Myocyte (in vitro differentiated cells): ENCODE measurements around the gene FLNC. TPM values are rescaled to one million over a fixed set of nuclear protein-coding genes. Genes with fewer than 3 reads are reported as not detected.

Experiments used
- DNase-seq: peaks from one replicate; pipeline ENCODE4 v3.0.0-alpha.2; 2012; ENCODE audit warnings: low read depth
- total RNA-seq: library from RNA; depleted of rRNA; stranded (reverse); fragments of >200 nt; gene quantifications from 2 replicates; pipeline ENCODE4 v1.2.3, GENCODE V29; 2014

FLNC gene
- total RNA-seq, 1 donor from 2014 or later = 703 TPM

DNA sequence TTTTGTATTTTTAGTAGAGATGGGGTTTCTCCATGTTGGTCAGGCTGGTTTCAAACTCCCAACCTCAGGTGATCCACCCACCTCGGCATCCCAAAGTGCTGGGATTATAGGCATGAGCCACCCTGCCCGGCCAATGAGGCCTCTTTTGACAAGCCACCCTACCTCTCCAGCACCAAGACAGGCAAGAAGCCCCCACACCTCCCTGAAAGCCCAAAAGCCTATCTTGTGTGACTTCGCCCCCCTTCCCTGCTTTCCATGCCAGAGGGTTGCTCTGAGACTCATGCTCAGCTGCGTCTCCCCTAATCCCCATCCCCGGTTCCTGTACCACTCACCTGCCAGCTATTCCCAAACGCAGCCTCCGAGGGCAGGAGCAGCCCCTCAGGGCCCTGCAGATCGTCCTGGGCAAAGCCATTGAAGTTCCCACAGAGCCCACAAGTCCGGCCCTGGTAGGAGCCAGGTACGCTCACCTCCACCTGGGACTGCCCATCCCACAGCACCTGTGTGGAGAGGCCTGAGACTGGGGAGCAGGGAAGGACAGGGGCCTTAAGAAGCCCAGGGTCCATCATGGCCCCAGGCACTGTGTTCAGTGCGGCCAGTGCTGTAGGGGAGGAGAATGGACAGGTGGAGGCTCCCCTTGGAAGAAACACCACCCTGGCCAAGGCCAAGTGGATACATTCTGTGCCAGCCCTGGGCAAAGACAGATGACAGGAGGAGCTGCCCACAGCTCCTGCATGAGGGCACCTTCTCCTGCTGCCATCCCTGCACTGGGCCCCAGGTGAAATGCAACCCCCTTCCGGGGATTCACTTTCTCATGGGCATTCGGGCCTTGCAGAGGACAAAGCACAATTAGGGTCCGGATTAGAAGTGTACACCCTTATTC, 48.3 kb downstream of the FLNC start:
- no peak for DNase-seq

GRCh38 chr7:128879461-128879938, 49.3 kb downstream of the FLNC start:
- DNase-seq = no peak

DNA sequence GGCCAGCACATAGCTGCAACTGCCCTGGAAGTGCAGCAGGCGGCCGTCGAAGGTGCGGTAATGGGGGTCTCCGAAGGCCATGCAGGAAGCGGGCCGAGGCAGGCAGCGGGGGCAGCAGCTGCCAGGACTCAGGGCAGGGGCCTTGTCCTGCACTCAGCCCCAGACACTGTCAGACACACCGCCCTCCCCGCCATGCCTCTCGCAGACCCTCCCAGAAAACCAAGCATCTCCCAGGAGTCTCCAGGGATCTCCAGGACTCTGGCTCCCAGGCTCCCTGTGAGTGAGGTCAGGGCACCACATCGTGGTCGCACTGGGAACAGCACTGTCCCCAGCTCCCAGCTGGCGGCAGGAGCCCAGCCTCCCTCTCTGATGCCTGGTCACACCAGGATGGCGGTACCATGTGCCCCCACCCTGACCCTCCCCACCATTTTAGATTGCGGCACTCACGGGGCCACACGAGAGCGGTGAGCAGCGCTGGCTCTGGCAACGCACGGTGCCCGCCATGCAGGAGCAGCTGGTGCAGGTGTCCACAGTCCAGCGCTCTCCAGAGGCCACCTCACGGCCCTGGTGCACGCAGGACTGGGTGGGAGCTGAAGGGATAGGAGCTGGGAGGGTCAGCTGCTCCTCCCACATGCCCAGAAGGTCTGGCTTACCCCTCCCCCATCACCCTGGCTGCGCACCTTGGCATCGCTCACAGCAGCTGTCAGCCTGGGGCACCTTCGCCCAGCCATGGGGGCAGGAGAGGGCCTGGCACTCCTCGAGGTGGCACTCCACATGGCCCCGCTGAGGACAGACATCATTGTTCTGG, 49.9 kb downstream of the FLNC start:
- DNase-seq = peak; percentile 81

GRCh38 chr7:128880791-128881457, 50.7 kb downstream of the FLNC start:
- DNase-seq = no peak

DNA sequence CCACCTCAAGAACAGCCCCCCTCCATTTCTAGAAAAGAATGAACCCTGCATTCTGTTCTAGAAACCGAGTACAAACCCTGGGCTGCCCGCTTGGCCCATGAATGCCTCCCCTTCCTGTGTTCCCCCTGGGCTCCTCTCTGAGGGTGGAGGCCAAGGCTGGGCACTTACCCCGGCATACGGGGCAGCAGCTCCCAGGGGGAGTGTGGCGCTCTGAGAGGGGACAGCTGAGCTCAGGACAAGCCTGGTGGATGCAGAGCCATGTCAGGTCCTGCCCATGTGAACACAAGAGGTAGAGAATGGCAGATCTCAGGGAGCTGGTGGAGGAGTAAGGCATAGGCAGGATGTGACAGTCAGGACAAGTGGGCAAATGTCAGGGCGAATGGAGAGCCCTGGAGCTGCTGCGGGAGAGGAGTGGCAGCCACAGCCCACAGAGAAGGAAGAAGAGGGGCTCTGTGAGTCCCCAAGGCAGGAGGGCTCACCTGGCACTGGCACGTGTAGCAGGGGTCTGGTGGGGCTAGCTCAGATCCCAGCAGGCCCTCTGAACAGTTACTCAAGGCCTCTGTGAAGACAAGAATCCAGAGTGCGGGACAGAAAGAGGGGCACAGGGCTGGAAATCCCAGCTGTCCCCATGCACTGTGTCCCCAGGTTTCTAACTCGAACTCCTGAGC, 51.4 kb downstream of the FLNC start:
- no peak for DNase-seq

DNA sequence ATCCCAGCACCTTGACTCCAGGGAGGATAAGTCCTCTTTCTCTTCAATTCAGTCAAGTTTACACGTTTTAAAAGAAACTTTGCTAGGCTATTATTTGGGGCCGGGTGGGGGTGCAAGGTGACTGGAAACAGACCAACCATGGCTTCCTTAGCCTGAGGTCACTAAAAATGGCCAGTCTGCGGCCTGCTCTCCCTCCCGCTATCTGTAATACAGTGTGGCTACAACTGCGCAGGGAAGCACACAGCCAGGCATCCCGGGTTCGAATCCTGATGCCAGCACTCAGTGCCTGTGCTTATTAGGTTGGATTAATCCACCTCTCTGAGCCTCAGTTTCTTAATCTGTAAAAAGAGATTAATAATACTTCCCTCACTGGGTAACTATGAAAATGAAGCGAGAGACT, 51.9 kb downstream of the FLNC start:
- DNase-seq = no peak

- peak; percentile 83 for DNase-seq
These were observed 53.6 kb downstream of the FLNC start for GRCh38 chr7:128883622-128884448.

DNA sequence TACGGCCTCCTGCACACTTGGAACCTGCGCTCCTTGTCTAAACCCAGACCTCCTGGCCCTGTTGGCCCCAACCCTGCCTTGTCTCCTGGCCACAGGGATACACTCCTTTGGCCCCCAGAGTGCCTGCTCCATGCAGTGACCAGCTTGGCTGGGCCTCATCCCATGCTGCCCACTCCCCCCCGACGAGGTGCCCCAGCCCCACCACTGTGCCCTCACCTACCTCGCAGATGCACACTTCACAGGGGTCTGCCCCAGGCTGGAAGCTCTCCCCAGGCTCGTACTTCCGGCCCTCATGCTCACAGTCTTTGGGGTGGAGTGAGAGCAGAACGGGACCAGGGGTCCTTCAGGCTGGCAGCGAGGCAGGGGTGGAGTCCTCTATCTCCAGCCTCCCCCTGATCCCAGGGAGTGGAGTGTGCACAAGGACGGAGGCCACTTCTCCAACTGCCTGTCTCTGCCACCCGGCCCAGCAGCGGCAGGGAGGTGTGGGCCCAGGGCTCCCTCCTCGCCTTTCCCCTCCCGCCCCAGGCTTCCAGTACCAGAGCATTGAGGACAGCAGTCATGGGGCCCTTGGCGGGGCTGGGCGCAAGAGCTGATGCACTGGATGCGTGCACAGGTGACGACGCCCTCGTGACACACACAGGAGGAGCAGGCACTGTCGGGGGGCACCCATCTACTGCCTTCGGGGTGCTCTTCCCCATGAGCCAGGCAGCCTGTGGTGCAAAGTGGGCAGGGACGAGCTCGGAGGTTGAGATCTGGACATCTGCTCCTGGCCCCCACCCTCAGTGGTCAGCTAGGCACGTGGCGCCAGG, 54.6 kb downstream of the FLNC start:
- no peak for DNase-seq

DNA sequence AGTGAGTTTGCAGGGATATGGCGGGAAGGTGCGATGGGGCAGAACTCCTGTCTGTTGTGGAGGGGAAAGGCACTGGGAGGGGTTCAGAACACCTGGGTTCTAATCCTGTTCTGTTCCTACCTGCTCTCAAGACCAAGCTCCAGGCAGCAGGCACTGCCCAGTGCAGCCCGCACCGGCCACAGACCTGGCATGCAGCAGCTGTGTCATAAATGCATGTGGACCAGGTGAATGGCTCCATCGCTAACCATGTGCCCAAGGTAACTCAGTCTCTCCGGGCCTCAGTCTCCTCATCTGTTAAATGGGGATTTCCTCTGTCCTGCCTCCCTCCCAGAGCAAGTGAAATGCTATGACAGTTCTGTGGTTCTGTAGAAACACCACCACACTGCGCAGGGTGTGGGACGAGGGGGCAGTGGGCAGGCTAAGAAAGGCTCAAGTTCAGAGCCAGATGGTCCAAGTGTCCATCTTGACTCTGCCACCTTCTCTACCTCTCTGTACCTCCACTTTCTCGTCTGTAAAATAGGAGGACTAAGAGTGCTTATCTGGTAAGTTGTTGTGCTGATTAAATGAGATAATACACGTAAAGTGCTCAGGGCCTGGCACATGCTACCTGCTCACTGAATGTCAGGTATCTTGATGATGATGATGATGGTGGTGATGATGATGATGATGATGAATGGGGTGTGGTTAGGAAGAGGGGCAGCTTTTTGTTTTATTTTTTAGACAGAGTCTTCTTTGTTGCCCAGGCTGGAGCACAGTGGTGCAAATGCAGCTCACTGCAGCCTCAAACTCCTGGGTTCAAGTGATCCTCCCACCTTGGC, 55.4 kb downstream of the FLNC start:
- no peak for DNase-seq

DNA sequence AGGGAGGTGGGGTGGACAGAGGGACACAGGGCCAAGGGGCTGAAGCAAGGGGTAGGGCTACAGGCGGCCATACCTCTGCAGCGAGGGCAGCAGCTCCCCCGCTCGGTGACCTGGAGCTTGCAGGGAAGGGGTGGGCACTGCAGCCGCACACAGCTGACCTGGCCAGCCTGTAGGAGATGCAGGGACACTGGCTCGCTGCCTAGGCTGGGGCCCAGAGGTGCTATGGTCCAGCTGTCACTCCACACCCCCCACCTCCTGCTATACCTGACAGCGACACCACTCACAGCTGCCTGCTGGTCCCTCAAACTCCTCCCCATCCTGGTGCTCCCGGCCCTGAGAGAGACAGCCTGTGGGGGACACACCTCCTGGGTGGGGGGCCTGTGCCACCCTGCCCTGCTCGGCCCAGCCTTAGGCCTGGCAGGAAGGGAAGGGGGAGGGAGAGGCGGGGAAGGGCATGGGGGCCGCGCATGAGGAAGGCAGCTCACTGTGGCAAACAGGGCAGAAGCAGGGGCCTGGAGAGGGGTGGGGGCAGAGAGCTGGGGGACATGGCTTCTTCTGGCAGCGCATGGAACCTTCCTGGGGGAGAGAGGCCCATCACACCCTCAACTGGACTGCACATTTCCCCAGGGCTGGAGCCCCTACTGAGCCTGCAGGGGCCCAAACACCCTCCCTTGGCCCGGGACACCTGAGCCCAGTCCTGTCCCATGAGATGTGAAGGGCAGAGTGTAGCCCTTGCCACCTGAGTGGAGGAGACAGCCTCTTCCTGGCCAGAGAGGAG, 56.4 kb downstream of the FLNC start:
- no peak for DNase-seq

GRCh38 chr7:128887169-128888038, 57.2 kb downstream of the FLNC start:
- DNase-seq = no peak

DNA sequence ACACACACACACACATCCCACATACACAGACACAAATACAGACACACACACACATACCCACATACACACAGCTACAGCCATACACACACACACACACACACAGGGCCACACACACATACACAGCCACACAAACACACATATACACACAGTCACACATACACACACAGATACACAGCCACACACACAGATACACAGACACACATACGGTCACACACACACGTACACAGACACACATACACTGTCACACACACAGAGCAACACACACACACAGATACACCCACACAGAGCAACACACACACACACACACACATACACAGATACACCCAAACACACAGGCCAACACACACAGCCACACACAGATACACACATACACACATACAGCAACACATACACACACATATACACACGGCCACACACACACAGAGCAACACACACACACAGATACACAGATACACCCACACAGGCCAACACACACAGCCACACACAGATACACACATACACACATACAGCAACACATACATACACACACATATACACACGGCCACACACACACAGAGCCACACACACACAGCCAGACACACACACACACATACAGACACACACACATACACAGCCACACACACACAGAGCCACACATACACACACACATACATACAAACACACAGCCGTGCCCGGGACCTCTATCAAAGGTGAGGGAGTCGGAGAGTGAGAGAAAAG, 58.0 kb downstream of the FLNC start:
- no peak for DNase-seq

DNA sequence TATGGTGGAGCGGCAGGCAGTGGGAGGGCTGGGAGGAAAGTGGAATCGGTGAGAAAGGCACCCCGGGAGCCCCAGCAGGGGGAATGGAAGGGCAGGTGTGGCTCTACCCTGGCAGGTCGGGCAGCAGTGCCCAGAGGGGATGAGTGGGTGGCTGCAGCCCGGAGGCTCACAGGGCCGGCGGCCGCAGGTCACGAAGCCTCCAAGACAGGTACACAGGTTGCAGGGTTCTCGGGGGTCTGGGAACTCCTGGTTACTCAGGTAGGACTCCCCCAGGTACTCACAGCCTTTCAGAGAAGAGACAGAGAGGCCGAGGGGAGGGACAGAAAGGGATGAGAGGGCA, 58.5 kb downstream of the FLNC start:
- DNase-seq = no peak

DNA sequence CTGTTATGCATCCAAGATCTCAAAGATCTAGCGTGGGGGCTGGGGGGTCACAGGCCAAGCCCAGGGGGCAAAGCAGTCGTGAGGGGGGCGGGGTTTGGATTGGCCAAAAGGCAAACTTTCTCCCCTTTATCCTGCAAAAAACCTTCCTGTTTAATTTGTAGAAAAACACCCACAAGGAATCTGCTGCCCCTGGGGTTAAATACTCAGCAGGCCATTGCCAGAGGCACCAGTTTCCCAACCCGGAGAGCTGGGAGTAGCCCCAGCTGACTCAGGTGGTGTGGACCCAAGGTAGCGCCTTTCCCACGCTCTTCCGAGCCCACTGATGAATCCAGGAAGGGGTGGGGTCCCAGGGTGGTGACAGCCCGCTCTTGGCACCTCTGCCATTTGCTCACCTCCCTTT, 58.9 kb downstream of the FLNC start:
- no peak for DNase-seq

DNA sequence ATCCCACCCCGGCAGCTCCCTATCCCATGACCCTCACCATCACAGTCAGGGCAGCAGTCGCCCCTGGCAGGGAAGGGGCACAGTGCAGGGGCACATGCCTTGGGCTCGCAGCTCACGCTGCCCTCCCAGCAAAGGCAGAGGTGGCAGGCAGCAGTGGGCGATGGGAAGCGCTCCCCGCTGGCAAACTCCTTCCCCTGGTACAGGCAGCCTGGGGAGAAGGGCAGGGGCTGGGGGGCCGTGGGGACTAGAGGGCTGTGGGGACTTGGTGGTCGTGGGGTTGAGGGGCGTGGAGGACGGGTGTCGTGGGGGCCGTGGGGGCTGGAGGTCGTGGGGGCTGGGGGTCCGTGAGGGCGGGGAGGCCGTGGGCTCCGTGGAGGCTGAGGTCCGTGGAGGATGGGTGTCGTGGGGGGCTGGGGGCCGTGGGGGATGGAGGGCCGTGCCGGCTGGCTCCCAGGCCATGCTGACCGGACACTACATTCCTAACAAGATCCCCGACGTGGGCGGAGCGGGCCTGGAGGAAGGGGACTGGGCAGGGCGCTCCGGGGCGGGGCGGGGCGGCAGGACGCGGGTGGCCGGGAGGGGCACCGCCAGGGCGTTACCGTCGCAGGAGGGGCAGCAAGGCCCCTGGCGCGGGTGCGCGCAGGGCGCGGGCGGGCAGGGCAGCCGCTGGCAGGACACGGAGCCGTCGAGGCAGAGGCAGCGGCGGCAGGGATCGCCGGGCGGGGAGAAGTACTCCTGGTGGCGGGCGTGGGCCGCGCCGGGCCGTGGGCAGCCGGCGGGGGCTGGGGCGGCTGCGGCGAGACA, 60.3 kb downstream of the FLNC start:
- no peak for DNase-seq
